ENCODE data around the gene NUCKS1.
A peak's percentile ranks its signal among the peaks of the same experiment; 100 is the strongest.

The NUCKS1 gene

GRCh38 chr1:205769641-205770365 lies 19.8 kb upstream of the NUCKS1 start:
- no peak for DNase-seq

GRCh38 chr1:205767248-205767647 lies 17.3 kb upstream of the NUCKS1 start:
- no peak for DNase-seq

GRCh38 chr1:205766570-205766969 lies 16.6 kb upstream of the NUCKS1 start:
- DNase-seq, result no peak

GRCh38 chr1:205766038-205766437 lies 16.1 kb upstream of the NUCKS1 start:
- no peak for DNase-seq

- no peak for DNase-seq
Observed at GRCh38 chr1:205764578-205764977, 14.6 kb upstream of the NUCKS1 start.

- DNase-seq, result no peak
Observed at GRCh38 chr1:205763980-205764379, 14.0 kb upstream of the NUCKS1 start.

- DNase-seq, result no peak
Observed at GRCh38 chr1:205760606-205761005, 10.6 kb upstream of the NUCKS1 start.

GRCh38 chr1:205756552-205756951 lies 6.6 kb upstream of the NUCKS1 start:
- no peak for DNase-seq

GRCh38 chr1:205754857-205755256 lies 4.9 kb upstream of the NUCKS1 start:
- DNase-seq, result no peak

- no peak for DNase-seq
Observed at GRCh38 chr1:205751036-205751651, 1.2 kb upstream of the NUCKS1 start.

- DNase-seq, result peak; percentile 77
Observed at GRCh38 chr1:205749234-205750137, 496 bp downstream of the NUCKS1 start.

GRCh38 chr1:205748403-205749233 lies 1.4 kb downstream of the NUCKS1 start:
- DNase-seq, result no peak

- no peak for DNase-seq
Observed at GRCh38 chr1:205746757-205747412, 3.1 kb downstream of the NUCKS1 start.

- no peak for DNase-seq
Observed at GRCh38 chr1:205744403-205744802, 5.6 kb downstream of the NUCKS1 start.

GRCh38 chr1:205743977-205744376 lies 6.0 kb downstream of the NUCKS1 start:
- no peak for DNase-seq

- no peak for DNase-seq
Observed at GRCh38 chr1:205741681-205742080, 8.3 kb downstream of the NUCKS1 start.

- no peak for DNase-seq
Observed at GRCh38 chr1:205739348-205740160, 10.4 kb downstream of the NUCKS1 start.

- DNase-seq, result no peak
Observed at GRCh38 chr1:205735218-205735617, 14.8 kb downstream of the NUCKS1 start.

- DNase-seq, result no peak
Observed at GRCh38 chr1:205733438-205734175, 16.4 kb downstream of the NUCKS1 start.

GRCh38 chr1:205729945-205730610 lies 19.9 kb downstream of the NUCKS1 start:
- DNase-seq, result no peak

All from NCI-H2081 treated with DMSO at 0.1 percent for 48 hours (cell line).